GM12878 (cell line): ENCODE data around the gene DGAT2. TPM values are rescaled to one million over a fixed set of nuclear protein-coding genes. Genes with fewer than 3 reads are reported as not detected.

Source experiments
- ATAC-seq: fragments of 200-7000 bp; cut with Tn5 transposase; 3 replicates; pipeline ENCODE4 v1.9.1; 2020; ENCODE audit warnings: mild to moderate bottlenecking, moderate library complexity
- BruUV-seq: library from RNA; stranded (reverse); fragments of 400-500 nt; replicated peaks from 2 replicates; lab custom pipeline; 2021; lab: Mats Ljungman, UMichigan
- CTCF ChIA-PET: fragments of 300-600 bp; sonication (Branson Sonifier 250); formaldehyde crosslinking; extraction: SDS; loops from one replicate; lab custom pipeline; 2021; ENCODE audit warnings: inconsistent platforms; lab: Yijun Ruan, JAX
- POLR2A ChIA-PET: fragments of 350-600 bp; formaldehyde crosslinking; extraction: SDS; loops from one replicate; lab custom pipeline; 2021; ENCODE audit warnings: inconsistent platforms; lab: Charles Lee
- RAD21 ChIA-PET: fragments of 300-600 bp; sonication (Branson Sonifier 250); formaldehyde crosslinking; loops from one replicate; lab custom pipeline; 2023; ENCODE audit warnings: antibody characterized with exemption; ENCODE audit not compliant: unreplicated experiment; lab: Charles Lee
- SMC1A ChIA-PET: fragments of 300-600 bp; sonication (Branson Sonifier 250); formaldehyde crosslinking; loops from one replicate; lab custom pipeline; 2023; ENCODE audit not compliant: unreplicated experiment, uncharacterized antibody; lab: Charles Lee
- DNase-seq: peaks from one replicate; pipeline ENCODE4 v3.0.0-alpha.2; 2011; ENCODE audit warnings: low read depth, low spot score
- FAIRE-seq: peaks from 3 replicates; lab custom pipeline; 2011; peaks lifted over from hg19 to GRCh38; lab: Jason Lieb, UNC
- H2AFZ ChIP-seq: 2 replicates; pipeline ENCODE4 v1.6.0; 2011; ENCODE audit warnings: low read depth, low read length, control low read depth; ENCODE audit not compliant: control insufficient read depth
- H3K27ac ChIP-seq: 2 replicates; pipeline ENCODE4 v1.5.1; 2011; ENCODE audit warnings: control low read depth; ENCODE audit not compliant: control insufficient read depth, insufficient read depth
- H3K27me3 ChIP-seq, 2 experiments: replicated peaks in 1 of 2; 2 replicates each; pipeline versions ENCODE4 v1.6.0 to v1.6.1; 2011; ENCODE audit warnings: low read length in 1 of 2; ENCODE audit not compliant: control insufficient read depth in 2 of 2, insufficient read depth in 2 of 2
- H3K36me3 ChIP-seq, 2 experiments: 2 replicates each; pipeline ENCODE4 v1.5.1; 2011; ENCODE audit warnings: low read length in 1 of 2; ENCODE audit not compliant: control insufficient read depth in 2 of 2, insufficient read depth in 2 of 2
- H3K4me1 ChIP-seq: 2 replicates; pipeline ENCODE4 v1.6.1; 2011; ENCODE audit warnings: mild to moderate bottlenecking, low read length, moderate library complexity, mixed read lengths; ENCODE audit not compliant: control insufficient read depth, insufficient read depth
- H3K4me2 ChIP-seq: 2 replicates; pipeline ENCODE4 v1.6.0; 2011; ENCODE audit warnings: control low read depth; ENCODE audit not compliant: control insufficient read depth, insufficient read depth
- H3K4me3 ChIP-seq: fragments of 200-600 bp; sonication (generic); 2 replicates; pipeline ENCODE4 v1.5.1; 2016
- H3K79me2 ChIP-seq: 2 replicates; pipeline ENCODE4 v1.6.0; 2011; ENCODE audit warnings: low read length; ENCODE audit not compliant: control insufficient read depth, insufficient read depth
- H3K9ac ChIP-seq: 2 replicates; pipeline ENCODE4 v1.8.0; 2011; ENCODE audit warnings: low read length, control low read depth, mixed read lengths; ENCODE audit not compliant: control insufficient read depth, insufficient read depth
- H3K9me3 ChIP-seq: replicated peaks from 3 replicates; pipeline ENCODE4 v1.5.1; 2011; ENCODE audit warnings: mild to moderate bottlenecking, low read length; ENCODE audit not compliant: control insufficient read depth, insufficient read depth
- H4K20me1 ChIP-seq: 2 replicates; pipeline ENCODE4 v1.6.0; 2011; ENCODE audit not compliant: control insufficient read depth, insufficient read depth
- CBFB ChIP-seq: IDR thresholded peaks from 2 replicates; pipeline ENCODE4 v1.6.1; 2016; ENCODE audit warnings: antibody characterized with exemption, low read depth
- CHD1 ChIP-seq: IDR thresholded peaks from 2 replicates; pipeline ENCODE4 v1.6.1; 2012; ENCODE audit warnings: low read depth, low read length, improper control_type of control experiment
- GABPA ChIP-seq: IDR thresholded peaks from 2 replicates; pipeline ENCODE4 v1.6.1; 2014; ENCODE audit warnings: antibody characterized with exemption, low read depth, mild to moderate bottlenecking, inconsistent platforms
- MYB ChIP-seq: fragments of 150-350 bp; IDR thresholded peaks from 2 replicates; pipeline ENCODE4 v1.6.1; 2014; ENCODE audit warnings: mild to moderate bottlenecking, low read depth, low read length, borderline replicate concordance
- POLR2AphosphoS5 ChIP-seq: IDR thresholded peaks from 2 replicates; pipeline ENCODE4 v1.6.1; 2011; ENCODE audit warnings: mild to moderate bottlenecking, low read length, inconsistent platforms
- RCOR1 ChIP-seq: conservative IDR thresholded peaks from 2 replicates; pipeline ENCODE4 v1.6.1; 2012; ENCODE audit warnings: low read depth, low read length, improper control_type of control experiment
- REST ChIP-seq: IDR thresholded peaks from 2 replicates; pipeline ENCODE4 v1.6.1; 2012; ENCODE audit warnings: mild to moderate bottlenecking, low read depth, low read length
- STAT3 ChIP-seq: IDR thresholded peaks from 2 replicates; pipeline ENCODE4 v1.6.1; 2011; ENCODE audit warnings: low read depth, low read length, improper control_type of control experiment
- SUPT20H ChIP-seq: IDR thresholded peaks from 2 replicates; pipeline ENCODE4 v1.6.1; 2011; ENCODE audit warnings: low read depth, mild to moderate bottlenecking, low read length, moderate library complexity, borderline replicate concordance; ENCODE audit not compliant: control insufficient read depth
- SUZ12 ChIP-seq: fragments of 200-600 bp; sonication (generic); IDR thresholded peaks from one replicate; pipeline ENCODE4 v1.6.1; 2018; ENCODE audit warnings: antibody characterized with exemption, mild to moderate bottlenecking; ENCODE audit not compliant: unreplicated experiment
- TAF1 ChIP-seq: IDR thresholded peaks from 2 replicates; pipeline ENCODE4 v1.6.1; 2011; ENCODE audit warnings: mild to moderate bottlenecking, low read depth, low read length, borderline replicate concordance
- ZNF622 ChIP-seq: fragments of 450-650 bp; IDR thresholded peaks from 2 replicates; pipeline ENCODE4 v1.6.1; 2017; ENCODE audit warnings: mild to moderate bottlenecking, inconsistent platforms
- WGBS: methylation state at CpG from one replicate; pipeline ENCODE4 v1.1.6; 2016; ENCODE audit warnings: low lambda C conversion rate; ENCODE audit not compliant: insufficient replicate concordance, insufficient coverage; ENCODE audit errors: missing lambda C conversion rate; 5-methylcytosine and 5-hydroxymethylcytosine counted together
- in situ Hi-C: fragments of 300-500 bp; cut with MboI; formaldehyde crosslinking; loops from 9 replicates; pipeline ENCODE4 v1.14.3; 2018; ENCODE audit warnings: mixed read lengths
- intact Hi-C: fragments of 100-400 bp; cut with micrococcal nuclease; formaldehyde crosslinking; loops from one replicate; pipeline ENCODE4 v1.14.2; 2022; ENCODE audit not compliant: unreplicated experiment
- polyA plus RNA-seq, 11 experiments: library from polyadenylated mRNA; depleted of rRNA in 4 of 11; unstranded in 6 of 11; stranded (reverse) in 5 of 11; fragments of >200 nt; fragmentation: Nextera tagmentation in 4 of 11; fragmentation: Illumina TruSeq in 1 of 11; extraction: Ambion mirVana in 4 of 11; extraction: Trizol in 1 of 11; gene quantifications; 1 replicate in 1 of 11; 2 replicates in 10 of 11; pipeline versions ENCODE4 v1.2.1 to v1.2.3, GENCODE V29; 2011 to 2016; ENCODE audit warnings: inconsistent platforms in 2 of 11, missing spikeins in 2 of 11, low read depth in 1 of 11
- total RNA-seq, 4 experiments: library from RNA; depleted of rRNA in 3 of 4; stranded (reverse); fragments of >200 nt in 3 of 4; fragmentation: Illumina TruSeq in 1 of 4; extraction: Trizol in 1 of 4; gene quantifications; 2 replicates each; pipeline versions ENCODE4 v1.2.1 to v1.2.3, GENCODE V29; 2013 to 2021
- TF ChIP-seq, protein P1 (sequence below): IDR thresholded peaks from 2 replicates; pipeline ENCODE4 v1.6.1; 2012; ENCODE audit warnings: low read depth, low read length, improper control_type of control experiment
- TF ChIP-seq, protein P2 (sequence below): fragments of 450-650 bp; IDR thresholded peaks from 2 replicates; pipeline ENCODE4 v1.6.1; 2017; ENCODE audit warnings: mild to moderate bottlenecking, moderate library complexity
- TF ChIP-seq, protein P3 (sequence below): fragments of 150-350 bp; IDR thresholded peaks from 2 replicates; pipeline ENCODE4 v1.6.1; 2014; ENCODE audit warnings: mild to moderate bottlenecking, low read depth, low read length

The DGAT2 gene
- total and polyA plus RNA-seq, 10 of the 15 experiments (the other 5 are each of a cell fraction or from before 2014, with no cell fraction given): 5.1 to 25.9 (median 17.6) TPM

GRCh38 chr11:75720639-75721038 lies 47.9 kb upstream of the DGAT2 start:
- no TSS peak for BruUV-seq
- TF ChIP-seq ZNF622 (no peak), POLR2AphosphoS5 (no peak), REST (no peak), TAF1 (no peak), GABPA (no peak), MYB (no peak), STAT3 (no peak), SUZ12 (no peak), CBFB (no peak), RCOR1 (no peak), SUPT20H (no peak), CHD1 (no peak)
- TF ChIP-seq, protein P1, sequence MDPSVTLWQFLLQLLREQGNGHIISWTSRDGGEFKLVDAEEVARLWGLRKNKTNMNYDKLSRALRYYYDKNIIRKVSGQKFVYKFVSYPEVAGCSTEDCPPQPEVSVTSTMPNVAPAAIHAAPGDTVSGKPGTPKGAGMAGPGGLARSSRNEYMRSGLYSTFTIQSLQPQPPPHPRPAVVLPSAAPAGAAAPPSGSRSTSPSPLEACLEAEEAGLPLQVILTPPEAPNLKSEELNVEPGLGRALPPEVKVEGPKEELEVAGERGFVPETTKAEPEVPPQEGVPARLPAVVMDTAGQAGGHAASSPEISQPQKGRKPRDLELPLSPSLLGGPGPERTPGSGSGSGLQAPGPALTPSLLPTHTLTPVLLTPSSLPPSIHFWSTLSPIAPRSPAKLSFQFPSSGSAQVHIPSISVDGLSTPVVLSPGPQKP: no peak
- TF ChIP-seq, protein P2, sequence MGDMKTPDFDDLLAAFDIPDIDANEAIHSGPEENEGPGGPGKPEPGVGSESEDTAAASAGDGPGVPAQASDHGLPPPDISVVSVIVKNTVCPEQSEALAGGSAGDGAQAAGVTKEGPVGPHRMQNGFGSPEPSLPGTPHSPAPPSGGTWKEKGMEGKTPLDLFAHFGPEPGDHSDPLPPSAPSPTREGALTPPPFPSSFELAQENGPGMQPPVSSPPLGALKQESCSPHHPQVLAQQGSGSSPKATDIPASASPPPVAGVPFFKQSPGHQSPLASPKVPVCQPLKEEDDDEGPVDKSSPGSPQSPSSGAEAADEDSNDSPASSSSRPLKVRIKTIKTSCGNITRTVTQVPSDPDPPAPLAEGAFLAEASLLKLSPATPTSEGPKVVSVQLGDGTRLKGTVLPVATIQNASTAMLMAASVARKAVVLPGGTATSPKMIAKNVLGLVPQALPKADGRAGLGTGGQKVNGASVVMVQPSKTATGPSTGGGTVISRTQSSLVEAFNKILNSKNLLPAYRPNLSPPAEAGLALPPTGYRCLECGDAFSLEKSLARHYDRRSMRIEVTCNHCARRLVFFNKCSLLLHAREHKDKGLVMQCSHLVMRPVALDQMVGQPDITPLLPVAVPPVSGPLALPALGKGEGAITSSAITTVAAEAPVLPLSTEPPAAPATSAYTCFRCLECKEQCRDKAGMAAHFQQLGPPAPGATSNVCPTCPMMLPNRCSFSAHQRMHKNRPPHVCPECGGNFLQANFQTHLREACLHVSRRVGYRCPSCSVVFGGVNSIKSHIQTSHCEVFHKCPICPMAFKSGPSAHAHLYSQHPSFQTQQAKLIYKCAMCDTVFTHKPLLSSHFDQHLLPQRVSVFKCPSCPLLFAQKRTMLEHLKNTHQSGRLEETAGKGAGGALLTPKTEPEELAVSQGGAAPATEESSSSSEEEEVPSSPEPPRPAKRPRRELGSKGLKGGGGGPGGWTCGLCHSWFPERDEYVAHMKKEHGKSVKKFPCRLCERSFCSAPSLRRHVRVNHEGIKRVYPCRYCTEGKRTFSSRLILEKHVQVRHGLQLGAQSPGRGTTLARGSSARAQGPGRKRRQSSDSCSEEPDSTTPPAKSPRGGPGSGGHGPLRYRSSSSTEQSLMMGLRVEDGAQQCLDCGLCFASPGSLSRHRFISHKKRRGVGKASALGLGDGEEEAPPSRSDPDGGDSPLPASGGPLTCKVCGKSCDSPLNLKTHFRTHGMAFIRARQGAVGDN: no peak
- TF ChIP-seq, protein P3, sequence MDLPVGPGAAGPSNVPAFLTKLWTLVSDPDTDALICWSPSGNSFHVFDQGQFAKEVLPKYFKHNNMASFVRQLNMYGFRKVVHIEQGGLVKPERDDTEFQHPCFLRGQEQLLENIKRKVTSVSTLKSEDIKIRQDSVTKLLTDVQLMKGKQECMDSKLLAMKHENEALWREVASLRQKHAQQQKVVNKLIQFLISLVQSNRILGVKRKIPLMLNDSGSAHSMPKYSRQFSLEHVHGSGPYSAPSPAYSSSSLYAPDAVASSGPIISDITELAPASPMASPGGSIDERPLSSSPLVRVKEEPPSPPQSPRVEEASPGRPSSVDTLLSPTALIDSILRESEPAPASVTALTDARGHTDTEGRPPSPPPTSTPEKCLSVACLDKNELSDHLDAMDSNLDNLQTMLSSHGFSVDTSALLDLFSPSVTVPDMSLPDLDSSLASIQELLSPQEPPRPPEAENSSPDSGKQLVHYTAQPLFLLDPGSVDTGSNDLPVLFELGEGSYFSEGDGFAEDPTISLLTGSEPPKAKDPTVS: no peak

More at GRCh38 chr11:75720639-75721038, 47.9 kb upstream of the DGAT2 start:
- FAIRE-seq (no peak), ATAC-seq (no peak), DNase-seq (no peak)
- intact Hi-C loops: no loop called here
- ChIA-PET RAD21 (interaction anchor here (0.8 to 1.3 kb wide), 3 partner anchors 14 to 71 kb away, joined by 3 to 5 read pairs (median 3); no protein-coding TSS in a partner anchor), CTCF (interaction anchor here (1.0 to 2.8 kb wide), 4 partner anchors 15 to 510 kb away, joined by 3 to 18 read pairs (median 4); no protein-coding TSS in a partner anchor), SMC1A (interaction anchor here (1.3 to 1.6 kb wide), 2 partner anchors 15 to 49 kb away, joined by 3 to 4 read pairs; no protein-coding TSS in a partner anchor), POLR2A (no interaction called here)
- Histone ChIP-seq H3K27me3 (no peaks in the 10 kb centered on the region), H3K4me3 (no peak overlapping the region), H3K4me1 (peaks cover 11% of the 10 kb centered on the region), H4K20me1 (no peaks in the 10 kb centered on the region), H3K79me2 (no peaks in the 10 kb centered on the region), H3K9ac (no peak overlapping the region), H3K9me3 (no peaks in the 10 kb centered on the region), H3K36me3 (no peaks in the 10 kb centered on the region), H3K27ac (no peak overlapping the region), H3K4me2 (no peak overlapping the region), H2AFZ (no peak overlapping the region)
- 86% methylated on average over 6 of the region's 6 CpGs for WGBS
- in situ Hi-C loops: no loop called here
